GM19463 (cell line): ENCODE results near the gene ZNF862.

Experiments used
- ATAC-seq: cut with Tn5 transposase; IDR thresholded peaks from one replicate; pipeline ENCODE4 v1.9.1; 2021; ENCODE audit warnings: mild to moderate bottlenecking, moderate library complexity; ENCODE audit not compliant: unreplicated experiment

Gene ZNF862

GRCh38 chr7:149809215-149809614 is 29.0 kb upstream of the ZNF862 start:
- ATAC-seq: no peak

- no peak for ATAC-seq
Measured at GRCh38 chr7:149811221-149811620, 27.0 kb upstream of the ZNF862 start.

- no peak for ATAC-seq
Measured at GRCh38 chr7:149811831-149812490, 26.2 kb upstream of the ZNF862 start.

GRCh38 chr7:149813254-149814035 is 24.7 kb upstream of the ZNF862 start:
- no peak for ATAC-seq

GRCh38 chr7:149814494-149814893 is 23.7 kb upstream of the ZNF862 start:
- no peak for ATAC-seq

GRCh38 chr7:149815121-149815520 is 23.1 kb upstream of the ZNF862 start:
- no peak for ATAC-seq

GRCh38 chr7:149815661-149816266 is 22.4 kb upstream of the ZNF862 start:
- no peak for ATAC-seq

- ATAC-seq: no peak
Measured at GRCh38 chr7:149816267-149816751, 21.9 kb upstream of the ZNF862 start.

GRCh38 chr7:149816794-149817193 is 21.4 kb upstream of the ZNF862 start:
- ATAC-seq: no peak

- ATAC-seq: no peak
Measured at GRCh38 chr7:149817301-149817771, 20.8 kb upstream of the ZNF862 start.

- ATAC-seq: no peak
Measured at GRCh38 chr7:149817836-149818535, 20.2 kb upstream of the ZNF862 start.

- no peak for ATAC-seq
Measured at GRCh38 chr7:149818536-149818840, 19.7 kb upstream of the ZNF862 start.

- ATAC-seq: no peak
Measured at GRCh38 chr7:149819141-149819960, 18.8 kb upstream of the ZNF862 start.

GRCh38 chr7:149819961-149820340 is 18.2 kb upstream of the ZNF862 start:
- ATAC-seq: no peak

GRCh38 chr7:149820622-149821190 is 17.5 kb upstream of the ZNF862 start:
- no peak for ATAC-seq

- no peak for ATAC-seq
Measured at GRCh38 chr7:149821191-149822148, 16.7 kb upstream of the ZNF862 start.

GRCh38 chr7:149822353-149822943 is 15.7 kb upstream of the ZNF862 start:
- ATAC-seq: no peak

GRCh38 chr7:149823191-149823630 is 15.0 kb upstream of the ZNF862 start:
- no peak for ATAC-seq
